ENCODE data around the gene OR52M1. TPM values are rescaled to one million over a fixed set of nuclear protein-coding genes. Genes with fewer than 3 reads are reported as not detected.

Gene OR52M1
- total RNA-seq, 1 experiment from 2014 or later = not detected

GRCh38 chr11:4560467-4560866 lies 15.5 kb downstream of the OR52M1 start:
- no peak overlapping the region for H3K4me2 ChIP-seq (ENCODE audit: low read length)
- ChIA-PET POLR2A (no interaction called here), RAD21 (ENCODE audit: low non-redundant PET in 1 of 2, low total read pairs in 2 of 2, uncharacterized antibody in 2 of 2, unreplicated experiment in 2 of 2) (no interaction called here), CTCF (interaction anchor here (1.0 kb wide), 1 partner anchor 373 kb away, joined by 3 read pairs; no protein-coding TSS in a partner anchor)
- H3K4me1 ChIP-seq (ENCODE audit: control insufficient read depth in 1 of 2, insufficient read depth in 2 of 2, low read length in 2 of 2) = no peaks in the 10 kb centered on the region
- no peak overlapping the region for H3K27ac ChIP-seq (ENCODE audit: low read depth, low read length)
- DNase-seq (ENCODE audit: low read depth, low spot score) (no peak), ATAC-seq (no peak)
- intact Hi-C loops (cut with micrococcal nuclease) = no loop called here
- no peak for TF ChIP-seq EZH2 (IDR thresholded peaks at IDR 0.05)
- TF ChIP-seq CEBPB (IDR thresholded peaks at IDR 0.05; ENCODE audit: low read depth) = no peak
- no peak for TF ChIP-seq EGR1 (IDR thresholded peaks at IDR 0.05; ENCODE audit: low read depth)
- TF ChIP-seq YY1 (IDR thresholded peaks at IDR 0.05; ENCODE audit: extremely low read depth, insufficient replicate concordance, low read depth, low read length) = no peak
- no peak for TF ChIP-seq RAD21 (IDR thresholded peaks at IDR 0.05; ENCODE audit: low read depth)
- no peak for TF ChIP-seq FOSL1 (IDR thresholded peaks at IDR 0.05; ENCODE audit: low read depth)
- H3K27me3 ChIP-seq (ENCODE audit: insufficient read depth, low read length) = peaks cover 45% of the 10 kb centered on the region
- no peaks in the 10 kb centered on the region for H3K9me2 ChIP-seq (ENCODE audit: insufficient read depth)
- H3K4me3 ChIP-seq (replicated peaks in 1 of 2; ENCODE audit: low read depth in 1 of 2, low read length in 2 of 2) = no peak overlapping the region
- no peak overlapping the region for H3K9ac ChIP-seq (ENCODE audit: low read length)
- H3K36me3 ChIP-seq (ENCODE audit: control insufficient read depth in 1 of 2, insufficient read depth in 2 of 2, low read length in 2 of 2) = no peaks in the 10 kb centered on the region
- no peaks in the 10 kb centered on the region for H3K9me3 ChIP-seq (ENCODE audit: control insufficient read depth in 1 of 2, insufficient read depth in 1 of 2, low read depth in 1 of 2, low read length in 2 of 2)
- no peaks in the 10 kb centered on the region for H4K20me1 ChIP-seq (ENCODE audit: insufficient read depth)
- no peak overlapping the region for H2AFZ ChIP-seq (ENCODE audit: low read depth, low read length, poor library complexity, severe bottlenecking)
- H3K79me2 ChIP-seq (ENCODE audit: insufficient read depth, low read length) = no peaks in the 10 kb centered on the region
- BruUV-seq (replicated peaks) = no TSS peak

GRCh38 chr11:4565371-4565770 lies 20.4 kb downstream of the OR52M1 start:
- Histone ChIP-seq H3K27me3 (ENCODE audit: insufficient read depth, low read length) (peaks cover 23% of the 10 kb centered on the region), H3K27ac (ENCODE audit: low read depth, low read length) (no peak overlapping the region), H3K9me2 (ENCODE audit: insufficient read depth) (no peaks in the 10 kb centered on the region), H3K4me1 (ENCODE audit: control insufficient read depth in 1 of 2, insufficient read depth in 2 of 2, low read length in 2 of 2) (no peaks in the 10 kb centered on the region), H3K4me3 (replicated peaks in 1 of 2; ENCODE audit: low read depth in 1 of 2, low read length in 2 of 2) (no peak overlapping the region), H4K20me1 (ENCODE audit: insufficient read depth) (no peaks in the 10 kb centered on the region), H3K9me3 (ENCODE audit: control insufficient read depth in 1 of 2, insufficient read depth in 1 of 2, low read depth in 1 of 2, low read length in 2 of 2) (no peaks in the 10 kb centered on the region), H3K79me2 (ENCODE audit: insufficient read depth, low read length) (no peaks in the 10 kb centered on the region), H3K9ac (ENCODE audit: low read length) (no peak overlapping the region), H3K4me2 (ENCODE audit: low read length) (no peak overlapping the region), H3K36me3 (ENCODE audit: control insufficient read depth in 1 of 2, insufficient read depth in 2 of 2, low read length in 2 of 2) (no peaks in the 10 kb centered on the region), H2AFZ (ENCODE audit: low read depth, low read length, poor library complexity, severe bottlenecking) (no peak overlapping the region)
- no peak for TF ChIP-seq SIN3A (IDR thresholded peaks at IDR 0.05; ENCODE audit: low read depth)
- no peak for TF ChIP-seq SRF (IDR thresholded peaks at IDR 0.05; ENCODE audit: low read depth)
- no peak for TF ChIP-seq TCF7L2 (IDR thresholded peaks at IDR 0.05; ENCODE audit: borderline replicate concordance, extremely low read depth, insufficient read depth, insufficient read length)
- no peak for TF ChIP-seq EZH2 (IDR thresholded peaks at IDR 0.05)
- no peak for TF ChIP-seq CTCF (IDR thresholded peaks at IDR 0.05 in 2 of 3, conservative IDR thresholded peaks at IDR 0.05 in 1 of 3; ENCODE audit: borderline replicate concordance in 1 of 3, insufficient read depth in 1 of 3, low read depth in 2 of 3, low read length in 2 of 3)
- TF ChIP-seq JUND (IDR thresholded peaks at IDR 0.05) = no peak
- TF ChIP-seq ZBTB33 (IDR thresholded peaks at IDR 0.05; ENCODE audit: extremely low read depth, insufficient replicate concordance, low read length) = no peak
- TF ChIP-seq ZNF274 (IDR thresholded peaks at IDR 0.05; ENCODE audit: low read depth, low read length) = no peak
- RAD21 ChIA-PET (ENCODE audit: low non-redundant PET in 1 of 2, low total read pairs in 2 of 2, uncharacterized antibody in 2 of 2, unreplicated experiment in 2 of 2) = no interaction called here
- ATAC-seq (no peak), DNase-seq (ENCODE audit: low read depth, low spot score) (no peak)
- POLR2A ChIA-PET = no interaction called here
- no TSS peak for BruUV-seq (replicated peaks)
- CTCF ChIA-PET = interaction anchor here (1.9 kb wide), 1 partner anchor 384 kb away, joined by 4 read pairs; no protein-coding TSS in a partner anchor
- intact Hi-C loops (cut with micrococcal nuclease) = no loop called here
